Tibial nerve (tissue), 4 donors: ENCODE results near the gene CDC42EP2. TPM values are rescaled to one million over a fixed set of nuclear protein-coding genes. Genes with fewer than 3 reads are reported as not detected.

Experiments
- DNase-seq, 2 donors: peaks; one replicate each; pipeline ENCODE4 v3.0.0-alpha.2; 2019; ENCODE audit warnings: low spot score in 2 of 2
- H3K27ac ChIP-seq, 4 donors: fragments of 200-600 bp; sonication (generic) in 3 of 4; one replicate each; pipeline ENCODE4 v1.5.1; 2017 to 2019; ENCODE audit warnings: mild to moderate bottlenecking in 1 of 4
- H3K27me3 ChIP-seq, 2 donors: fragments of 200-600 bp; sonication (generic) in 1 of 2; one replicate each; pipeline versions ENCODE4 v1.5.1 to v1.6.0; 2017 to 2019
- H3K36me3 ChIP-seq, 3 donors: fragments of 200-600 bp; sonication (generic); one replicate each; pipeline ENCODE4 v1.5.1; 2018 to 2019
- H3K4me1 ChIP-seq, 4 donors: fragments of 200-600 bp; sonication (generic) in 3 of 4; one replicate each; pipeline ENCODE4 v1.5.1; 2017 to 2019
- H3K4me3 ChIP-seq, 4 donors: fragments of 200-600 bp; sonication (generic) in 3 of 4; one replicate each; pipeline ENCODE4 v1.5.1; 2017 to 2019; ENCODE audit warnings: mild to moderate bottlenecking in 1 of 4, moderate library complexity in 1 of 4
- H3K9me3 ChIP-seq, 4 donors: fragments of 200-600 bp; sonication (generic) in 3 of 4; one replicate each; pipeline ENCODE4 v1.5.1; 2017 to 2019
- CTCF ChIP-seq, 5 experiments: fragments of 200-600 bp in 3 of 5; fragments of 450-650 bp in 2 of 5; sonication (generic) in 3 of 5; IDR thresholded peaks; one replicate each; pipeline ENCODE4 v1.5.1; 2016 to 2019; ENCODE audit warnings: antibody characterized with exemption in 5 of 5, mild to moderate bottlenecking in 3 of 5, moderate library complexity in 2 of 5
- EP300 ChIP-seq, 2 donors: sonication (generic); formaldehyde crosslinking; IDR thresholded peaks; one replicate each; pipeline ENCODE4 v1.6.1; 2017; ENCODE audit warnings: antibody characterized with exemption in 2 of 2, mild to moderate bottlenecking in 1 of 2
- POLR2A ChIP-seq, 2 donors: fragments of 450-650 bp; IDR thresholded peaks; one replicate each; pipeline ENCODE4 v1.6.1; 2017; ENCODE audit warnings: antibody characterized with exemption in 2 of 2, mild to moderate bottlenecking in 2 of 2, moderate library complexity in 2 of 2
- WGBS, 2 donors: methylation state at CpG; one replicate each; pipeline ENCODE4 v1.1.5; 2018; 5-methylcytosine and 5-hydroxymethylcytosine counted together
- total RNA-seq, 4 donors: library from RNA; depleted of rRNA; stranded (reverse); fragments of >200 nt; gene quantifications; one replicate each; pipeline ENCODE4 v1.1.0, GENCODE V29; 2016

The CDC42EP2 gene
- total RNA-seq, 4 donors from 2014 or later = 10.4 to 39.6 (median 24.9) TPM

DNA sequence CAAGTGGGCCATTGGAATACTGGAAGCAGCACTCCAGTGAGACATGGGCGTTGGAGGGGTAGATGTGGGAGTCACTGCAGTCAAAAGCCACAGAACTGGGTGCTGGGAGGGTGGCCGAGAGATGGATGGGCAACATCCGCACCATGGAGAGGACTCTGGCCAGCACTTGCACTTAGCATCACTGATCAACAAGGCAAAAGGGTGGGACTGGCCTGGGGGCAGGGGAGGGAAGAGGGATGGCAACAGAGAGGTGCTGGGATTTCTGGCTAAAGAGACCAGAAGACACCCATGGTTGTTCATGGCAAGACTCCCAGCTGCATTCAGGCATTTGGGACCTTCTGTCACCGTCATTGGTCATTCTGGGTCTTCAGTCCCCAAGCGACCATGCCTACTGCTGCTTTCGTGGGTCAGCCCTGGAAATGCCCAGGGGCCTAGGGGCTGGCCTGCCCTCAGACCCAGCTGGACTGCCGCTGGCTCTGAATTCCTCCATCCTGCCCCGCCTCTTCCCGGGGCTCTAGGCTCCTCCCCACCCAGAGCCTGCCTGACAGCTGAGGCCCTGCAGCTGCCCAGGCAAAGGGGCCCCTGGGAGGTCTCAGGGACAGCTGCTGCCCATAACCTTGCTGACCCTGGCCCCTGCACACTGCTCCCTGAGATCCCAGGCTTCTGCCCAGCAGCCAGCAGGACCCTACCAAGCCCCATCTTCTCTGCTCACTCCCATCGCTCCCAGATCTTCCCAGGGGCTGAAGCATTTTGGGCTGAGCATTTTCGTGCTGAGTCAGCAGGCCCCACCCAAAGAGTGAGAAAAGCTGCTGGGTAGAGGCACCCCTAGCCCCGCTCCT is 13.0 kb upstream of the CDC42EP2 start:
- Histone ChIP-seq H3K27me3 (no peaks in the 10 kb centered on the region), H3K27ac (peak overlapping the region in 1 of 4 donors; percentile 37), H3K36me3 (peaks cover 0 to 14% (median 0%) of the 10 kb centered on the region in 3 donors), H3K4me1 (peaks cover 0 to 44% (median 20%) of the 10 kb centered on the region in 4 donors), H3K9me3 (no peaks in the 10 kb centered on the region), H3K4me3 (no peak overlapping the region)
- no peak for DNase-seq
- 48 to 67% methylated on average over 7 to 12 of the region's 12 CpGs for WGBS, 2 donors
- no peak for TF ChIP-seq POLR2A (IDR thresholded peaks at IDR 0.05)
- no peak for TF ChIP-seq CTCF (IDR thresholded peaks at IDR 0.05)
- TF ChIP-seq EP300 (IDR thresholded peaks at IDR 0.05) = no peak

- Histone ChIP-seq H3K27me3 (no peaks in the 10 kb centered on the region), H3K36me3 (peaks cover 0 to 5% (median 0%) of the 10 kb centered on the region in 3 donors), H3K9me3 (no peaks in the 10 kb centered on the region), H3K4me3 (no peak overlapping the region), H3K27ac (no peak overlapping the region), H3K4me1 (peaks cover 0 to 37% (median 15%) of the 10 kb centered on the region in 4 donors)
- whole genome bisulfite sequencing, 2 donors = 81 to 95% methylated on average over 3 of the region's 3 CpGs
- DNase-seq = no peak
- TF ChIP-seq CTCF (IDR thresholded peaks at IDR 0.05) = no peak
Observed at GRCh38 chr11:65303555-65303954, 11.1 kb upstream of the CDC42EP2 start.

GRCh38 chr11:65304110-65304509 is 10.6 kb upstream of the CDC42EP2 start:
- no peaks in the 10 kb centered on the region for H3K27me3 ChIP-seq
- DNase-seq = no peak
- WGBS, 2 donors = 91 to 93% methylated on average over 4 of the region's 4 CpGs
- H3K4me3 ChIP-seq = no peak overlapping the region
- no peaks in the 10 kb centered on the region for H3K9me3 ChIP-seq
- H3K36me3 ChIP-seq = peaks cover 0 to 3% (median 0%) of the 10 kb centered on the region in 3 donors
- peaks cover 0 to 37% (median 14%) of the 10 kb centered on the region in 4 donors for H3K4me1 ChIP-seq
- no peak overlapping the region for H3K27ac ChIP-seq
- TF ChIP-seq EP300 (IDR thresholded peaks at IDR 0.05) (no peak), CTCF (IDR thresholded peaks at IDR 0.05) (no peak), POLR2A (IDR thresholded peaks at IDR 0.05) (no peak)

DNA sequence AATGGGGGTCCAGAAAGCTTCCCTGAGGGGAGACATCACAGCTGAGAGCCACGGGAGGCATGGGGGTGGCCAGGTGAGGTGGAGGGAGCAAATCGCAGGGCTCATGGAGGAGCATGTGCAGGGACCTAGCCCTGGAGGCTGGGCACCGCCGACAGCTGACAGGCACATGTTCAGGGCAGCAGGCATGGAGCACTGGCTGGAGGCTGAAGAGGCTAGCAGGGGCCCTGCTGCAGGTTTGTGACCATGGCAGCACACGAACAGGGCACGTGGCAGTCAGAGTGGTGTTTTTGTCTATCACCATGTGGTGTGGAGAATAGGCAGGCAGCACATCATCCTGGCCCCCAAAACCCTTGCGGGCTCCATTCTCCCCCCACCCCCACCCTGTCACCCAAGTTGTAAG is 10.1 kb upstream of the CDC42EP2 start:
- H3K36me3 ChIP-seq = peaks cover 0 to 3% (median 0%) of the 10 kb centered on the region in 3 donors
- H3K27ac ChIP-seq = no peak overlapping the region
- no peak overlapping the region for H3K4me3 ChIP-seq
- no peaks in the 10 kb centered on the region for H3K27me3 ChIP-seq
- TF ChIP-seq EP300 (IDR thresholded peaks at IDR 0.05) (no peak), CTCF (IDR thresholded peaks at IDR 0.05) (no peak), POLR2A (IDR thresholded peaks at IDR 0.05) (no peak)
- 92 to 98% methylated on average over 7 of the region's 7 CpGs for WGBS, 2 donors
- no peaks in the 10 kb centered on the region for H3K9me3 ChIP-seq
- DNase-seq = no peak
- peaks cover 0 to 35% (median 15%) of the 10 kb centered on the region in 4 donors for H3K4me1 ChIP-seq

GRCh38 chr11:65305501-65306268 is 9.0 kb upstream of the CDC42EP2 start:
- no peak overlapping the region for H3K4me3 ChIP-seq
- H3K4me1 ChIP-seq = peaks cover 0 to 43% (median 15%) of the 10 kb centered on the region in 4 donors
- peaks cover 0 to 3% (median 0%) of the 10 kb centered on the region in 3 donors for H3K36me3 ChIP-seq
- H3K27me3 ChIP-seq = no peaks in the 10 kb centered on the region
- H3K27ac ChIP-seq = peak overlapping the region in 2 of 4 donors; percentile 28 to 60
- no peaks in the 10 kb centered on the region for H3K9me3 ChIP-seq
- TF ChIP-seq POLR2A (IDR thresholded peaks at IDR 0.05) (no peak), CTCF (IDR thresholded peaks at IDR 0.05) (no peak), EP300 (IDR thresholded peaks at IDR 0.05) (peak in 1 of 2 donors; percentile 12)
- 53 to 61% methylated on average over 17 of the region's 17 CpGs for WGBS, 2 donors
- peak in 1 of 2 donors; percentile 33 for DNase-seq
